NOMO-1 treated with dmso at 0.1 percent for 144 hours (cell line): ENCODE results near the gene CUEDC1.

Experiments
- DNase-seq: peaks from one replicate; lab custom pipeline; 2025; ENCODE audit not compliant: unreplicated experiment; lab: John Stamatoyannopoulos, UW

Gene CUEDC1

DNA sequence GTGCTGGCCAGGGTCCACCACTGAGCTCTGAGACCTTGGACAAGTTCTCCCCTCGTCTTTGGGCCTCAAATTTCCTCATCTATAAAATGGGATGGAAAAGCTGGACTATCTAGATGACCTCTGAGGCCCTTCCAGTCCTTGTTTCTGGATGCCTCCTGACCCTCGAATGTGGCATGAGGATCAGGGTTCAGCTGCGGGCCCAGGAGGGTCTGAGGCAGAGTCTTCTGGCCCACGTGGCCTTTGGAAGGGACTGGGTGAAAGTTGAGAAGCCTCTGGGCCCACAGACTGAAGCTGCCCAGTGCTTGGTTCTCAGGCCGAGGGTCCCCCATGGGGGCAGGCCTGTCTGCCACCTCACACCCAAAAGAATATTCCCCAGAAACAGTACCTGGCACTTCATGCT, 88.5 kb downstream of the CUEDC1 start:
- no peak for DNase-seq

DNA sequence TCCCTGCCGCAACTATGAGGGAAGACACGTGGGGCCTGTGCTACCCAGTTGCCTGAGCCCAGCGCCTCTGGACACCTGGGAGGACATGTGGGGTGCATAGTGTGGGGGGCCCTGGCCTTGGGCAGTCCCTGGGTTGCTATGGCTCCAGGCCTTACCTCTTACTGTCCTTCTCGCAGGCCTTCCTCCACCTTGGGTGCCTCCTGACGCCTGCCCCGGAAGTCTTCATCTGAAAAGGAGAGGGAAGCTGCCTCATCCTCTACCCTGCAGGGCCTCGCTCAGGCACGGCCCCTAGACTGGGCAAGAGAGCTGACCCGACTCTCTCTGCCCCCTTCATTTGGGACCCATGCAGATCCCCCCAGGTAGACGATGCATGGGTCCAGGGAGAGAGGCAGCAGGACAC, 88.9 kb downstream of the CUEDC1 start:
- DNase-seq: no peak

DNA sequence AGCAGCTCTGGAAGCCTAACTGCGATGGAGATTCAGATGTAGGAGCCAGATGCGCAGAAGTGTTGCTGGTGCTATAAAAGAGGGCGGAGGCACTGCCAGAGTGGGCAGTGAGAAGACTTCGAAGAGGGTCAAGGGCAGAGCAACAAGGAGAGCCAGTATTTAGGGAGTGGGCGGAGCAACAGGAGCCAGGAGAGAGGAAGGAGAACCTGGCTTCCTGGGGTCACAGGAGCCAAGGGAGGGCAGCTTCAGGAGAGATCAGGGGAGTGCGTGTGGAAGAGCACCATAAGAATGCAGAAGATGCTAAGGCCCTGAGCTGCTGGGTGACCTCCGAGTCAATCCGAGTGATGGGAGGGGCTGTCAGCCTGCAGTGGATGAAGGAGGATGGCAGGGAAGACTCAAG, 90.9 kb downstream of the CUEDC1 start:
- no peak for DNase-seq

DNA sequence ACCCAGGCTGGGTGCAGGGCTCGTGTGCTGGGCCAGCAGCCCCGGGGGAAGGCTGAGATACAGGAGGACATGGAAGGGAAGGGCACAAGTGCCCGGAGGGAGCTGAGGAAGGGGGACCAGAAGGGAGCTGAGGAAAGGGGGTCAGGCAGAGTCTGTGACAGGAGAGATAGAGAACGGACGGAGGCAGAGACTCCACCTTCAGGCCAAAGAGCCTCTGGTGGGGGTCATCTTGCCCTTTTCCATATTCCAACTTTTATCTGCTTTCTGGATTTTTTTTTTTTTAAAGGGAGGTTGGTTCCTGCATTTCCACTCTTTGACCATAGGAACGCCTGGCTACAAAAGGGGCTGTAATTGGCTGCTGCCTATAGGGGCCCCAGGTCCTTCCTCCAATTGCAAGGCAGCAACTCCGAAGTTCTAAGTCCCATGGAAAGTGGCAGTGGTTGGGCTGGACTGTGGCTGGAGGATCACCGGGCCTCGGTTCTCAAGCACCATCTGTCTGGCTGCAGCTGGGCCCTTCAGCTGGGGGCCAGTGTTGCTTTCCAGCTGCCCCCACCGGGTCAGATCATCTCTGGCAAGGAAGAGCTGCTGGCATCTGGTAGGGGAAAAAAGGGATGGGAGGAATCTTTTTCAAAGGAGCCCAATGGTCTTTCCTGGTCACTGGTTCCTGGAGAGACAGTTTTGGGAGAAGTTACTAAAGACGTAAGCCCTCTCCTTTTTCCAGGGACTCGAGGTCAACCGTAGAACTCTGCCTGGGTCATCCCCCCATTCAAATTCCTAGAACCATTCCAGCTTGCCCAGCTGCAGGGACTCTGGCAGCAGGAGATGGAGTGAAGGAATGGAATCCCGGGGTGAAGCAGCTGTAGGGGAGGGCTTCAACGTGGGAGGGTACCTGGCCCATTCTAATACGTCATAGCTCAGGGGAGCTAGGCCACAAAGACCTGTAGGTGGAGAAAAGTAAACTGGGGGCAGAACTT, 92.2 kb downstream of the CUEDC1 start:
- no peak for DNase-seq

DNA sequence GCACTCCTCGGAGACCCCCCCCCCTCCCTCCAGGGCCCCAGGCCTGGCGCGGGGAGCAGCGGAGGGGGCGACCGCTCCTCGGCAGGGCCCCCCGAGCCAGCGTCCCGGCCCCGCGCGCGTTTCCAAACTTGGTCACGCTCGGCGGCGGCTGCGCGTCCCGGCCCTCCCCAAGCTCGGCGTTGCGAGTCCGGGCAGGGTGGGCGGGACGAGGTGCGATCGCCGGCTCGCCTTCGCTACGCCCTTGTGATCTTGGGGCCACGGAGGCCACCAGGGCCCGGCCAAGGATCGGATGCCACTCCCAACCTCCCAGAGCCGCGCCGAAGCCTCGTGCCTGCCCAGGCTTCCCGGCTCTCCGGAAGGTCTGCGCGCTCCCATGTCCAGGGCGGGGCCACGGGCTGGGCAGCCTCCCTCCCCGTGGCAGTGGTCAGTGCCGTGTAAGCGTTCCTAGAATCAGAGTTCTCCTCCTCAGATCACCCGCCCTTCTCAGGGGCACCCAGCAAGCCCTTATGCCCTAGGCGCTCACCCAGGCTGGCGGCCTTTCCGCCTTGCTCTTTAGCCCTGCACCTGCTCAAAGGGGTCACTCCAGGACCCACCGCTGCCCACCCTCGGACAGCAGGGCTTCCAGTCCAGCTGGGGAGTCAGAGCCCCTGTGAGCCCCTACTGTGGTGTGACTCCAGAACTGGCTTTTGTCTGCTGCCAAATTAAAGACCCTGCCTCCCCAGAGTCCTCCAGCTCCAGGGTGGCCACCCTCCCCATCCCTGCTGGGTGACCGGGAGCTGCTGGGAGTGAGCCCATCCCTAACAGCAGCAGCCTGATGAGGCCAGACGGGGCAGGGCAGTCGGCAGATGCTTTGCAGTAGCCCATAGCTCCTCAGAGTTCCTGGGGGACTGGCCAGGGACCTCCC, 93.2 kb downstream of the CUEDC1 start:
- DNase-seq: no peak

DNA sequence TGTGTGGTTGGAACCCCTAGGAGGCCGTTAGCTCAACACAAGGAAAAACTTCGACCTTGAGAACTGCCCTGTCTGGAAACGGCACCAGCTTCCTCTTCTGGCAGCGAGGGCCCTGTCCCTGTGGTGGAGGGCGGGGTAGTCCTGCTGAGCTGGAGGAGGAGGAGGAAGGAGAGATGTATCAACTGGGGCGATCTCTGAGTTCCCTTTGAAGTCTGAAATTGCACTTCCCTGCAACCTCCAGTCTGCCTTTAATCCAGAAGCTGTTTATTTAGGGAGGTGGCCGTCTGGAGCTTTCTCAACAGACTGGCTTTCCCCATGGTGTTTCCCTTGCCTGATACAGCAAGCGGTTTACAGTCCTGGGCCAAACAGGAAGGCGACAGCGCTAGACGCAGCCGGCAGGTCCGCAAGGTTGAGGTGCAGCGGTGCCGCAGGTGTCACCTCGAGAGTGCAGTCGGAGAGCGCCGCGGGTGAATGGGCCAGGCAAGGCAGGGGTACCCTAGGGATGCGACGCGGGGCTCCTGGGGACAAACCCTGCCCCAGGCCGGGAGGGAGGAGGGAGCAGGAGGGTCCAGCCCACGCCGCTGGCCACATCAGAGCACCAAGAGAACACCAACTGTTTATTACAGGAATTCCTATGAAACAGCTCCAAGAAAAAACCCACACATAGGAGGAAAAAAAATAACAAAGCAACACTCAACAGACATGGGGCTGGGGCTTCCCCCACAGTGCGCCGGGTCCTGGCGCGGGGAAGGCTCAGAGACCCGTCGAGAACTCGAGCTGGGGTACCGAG, 94.0 kb downstream of the CUEDC1 start:
- peak; percentile 81 for DNase-seq

DNA sequence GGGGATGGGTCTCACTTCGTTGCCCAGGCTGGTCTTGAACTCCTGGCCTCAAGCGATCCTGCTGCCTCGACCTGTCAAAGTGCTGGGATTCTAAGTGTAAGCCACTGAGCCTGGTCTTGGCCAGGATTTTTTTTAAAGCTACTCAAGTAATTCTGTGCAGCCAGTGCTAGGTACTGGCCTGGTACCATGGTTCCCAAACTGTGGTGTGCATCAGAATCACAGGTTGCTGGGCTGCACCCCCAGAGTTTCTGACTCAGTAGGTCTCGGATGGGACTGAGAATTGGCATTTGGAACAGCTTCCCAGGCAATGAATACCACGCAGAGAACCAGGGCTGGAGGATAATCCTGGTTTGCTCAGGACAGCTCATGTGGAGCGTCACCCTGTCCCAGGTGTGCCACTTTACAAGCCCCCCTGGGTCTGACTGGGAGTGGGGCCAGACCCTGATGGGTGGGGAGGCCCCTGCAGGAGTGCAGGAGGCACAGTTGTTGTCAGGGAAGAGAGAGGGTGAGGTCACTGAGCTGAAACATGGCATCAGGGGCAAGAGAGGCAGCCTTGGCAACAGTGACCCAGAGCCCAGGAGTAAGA, 94.7 kb downstream of the CUEDC1 start:
- no peak for DNase-seq

DNA sequence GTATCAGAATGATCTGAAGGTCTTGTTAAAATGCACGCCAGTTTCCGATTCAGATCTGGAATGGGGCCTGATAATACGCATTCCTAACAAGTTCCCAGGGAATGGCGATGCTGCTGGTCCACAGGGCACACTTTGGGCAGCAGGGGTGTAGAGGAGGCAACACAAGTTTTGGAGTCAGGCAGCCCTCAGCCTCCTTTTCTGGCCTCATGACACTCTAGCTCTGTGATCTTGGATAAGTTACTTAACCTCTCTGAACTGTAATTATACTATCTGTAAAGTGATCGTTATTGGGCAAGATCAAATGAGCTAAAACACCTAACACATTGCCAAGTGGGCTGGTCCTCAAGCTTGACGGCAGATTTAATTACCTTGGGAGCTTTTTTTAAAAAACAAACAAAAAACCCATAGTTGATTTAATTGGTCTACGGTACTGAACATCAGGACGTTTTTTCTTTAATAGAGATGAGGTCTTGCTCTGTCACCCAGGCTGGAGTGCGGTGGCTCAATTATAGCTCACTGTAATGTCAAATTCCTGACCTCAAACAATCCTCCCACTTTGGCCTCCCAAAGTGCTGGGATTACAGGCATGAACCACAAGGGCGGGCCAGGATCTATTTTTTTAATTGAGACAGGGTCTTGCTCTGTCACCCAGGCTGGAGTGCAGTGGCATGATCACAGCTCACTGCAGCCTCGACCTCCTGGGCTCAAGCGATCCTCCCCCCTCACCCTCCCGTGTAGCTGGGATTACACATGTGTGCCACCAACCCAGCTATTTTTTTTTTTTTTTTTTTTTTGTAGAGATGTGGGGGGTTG, 95.4 kb downstream of the CUEDC1 start:
- DNase-seq: no peak

DNA sequence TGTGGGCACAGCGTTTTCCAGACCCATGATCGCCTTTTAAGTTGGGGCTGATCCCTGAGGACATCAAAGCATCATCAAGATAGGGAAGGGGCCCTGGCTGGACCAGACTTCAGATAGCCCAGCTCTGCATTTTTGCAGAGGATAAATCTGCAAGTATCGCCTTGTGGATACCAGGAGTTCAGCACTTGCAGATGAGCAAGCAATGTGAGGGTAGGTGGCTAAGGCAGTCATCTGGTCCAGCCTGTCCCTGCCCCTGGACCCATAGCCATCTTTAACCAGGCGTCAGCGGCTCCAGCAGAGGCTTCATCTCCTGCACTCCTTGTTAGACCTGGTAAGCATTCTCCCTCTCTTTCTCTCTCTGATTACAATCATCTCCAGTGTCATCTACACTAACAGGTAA, 96.4 kb downstream of the CUEDC1 start:
- no peak for DNase-seq

DNA sequence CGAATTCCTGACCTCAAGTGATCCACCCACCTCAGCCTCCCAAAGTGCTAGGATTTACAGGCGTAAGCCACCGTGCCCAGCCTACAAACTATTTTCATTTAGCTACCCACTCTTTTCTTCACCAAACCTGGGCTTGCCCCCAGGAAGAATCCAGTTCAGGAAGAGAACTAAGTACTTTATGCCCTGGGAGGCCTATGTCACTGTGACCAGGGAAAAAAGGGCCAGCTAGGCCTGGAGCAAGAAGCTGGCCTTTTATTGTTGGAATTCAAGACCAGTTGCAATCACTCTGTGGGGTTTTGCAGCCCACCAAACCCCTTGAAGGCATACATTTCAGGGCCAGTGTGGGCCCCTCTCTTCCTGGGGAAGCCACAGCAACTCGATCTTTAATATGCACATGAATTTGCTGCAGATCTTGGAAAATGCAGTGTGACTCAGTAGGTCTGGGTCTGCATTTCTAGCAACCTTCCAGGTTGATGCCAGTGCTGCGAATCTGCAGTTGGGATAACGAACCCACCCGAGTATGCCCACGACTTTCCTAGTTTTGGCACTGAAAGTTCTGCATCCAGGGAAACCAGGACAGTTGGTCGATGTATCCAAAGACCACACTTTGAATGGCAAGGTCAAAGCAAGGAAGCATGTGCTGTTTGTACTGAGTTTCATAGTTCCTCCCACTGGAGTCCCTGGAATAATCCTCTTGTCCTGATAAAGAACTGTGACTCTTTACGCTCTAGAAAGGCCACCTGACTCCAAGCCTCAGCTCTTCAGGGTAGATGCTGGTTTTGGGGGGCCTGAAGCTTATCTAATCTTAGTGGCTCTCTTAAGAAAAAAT, 98.2 kb downstream of the CUEDC1 start:
- DNase-seq: no peak

DNA sequence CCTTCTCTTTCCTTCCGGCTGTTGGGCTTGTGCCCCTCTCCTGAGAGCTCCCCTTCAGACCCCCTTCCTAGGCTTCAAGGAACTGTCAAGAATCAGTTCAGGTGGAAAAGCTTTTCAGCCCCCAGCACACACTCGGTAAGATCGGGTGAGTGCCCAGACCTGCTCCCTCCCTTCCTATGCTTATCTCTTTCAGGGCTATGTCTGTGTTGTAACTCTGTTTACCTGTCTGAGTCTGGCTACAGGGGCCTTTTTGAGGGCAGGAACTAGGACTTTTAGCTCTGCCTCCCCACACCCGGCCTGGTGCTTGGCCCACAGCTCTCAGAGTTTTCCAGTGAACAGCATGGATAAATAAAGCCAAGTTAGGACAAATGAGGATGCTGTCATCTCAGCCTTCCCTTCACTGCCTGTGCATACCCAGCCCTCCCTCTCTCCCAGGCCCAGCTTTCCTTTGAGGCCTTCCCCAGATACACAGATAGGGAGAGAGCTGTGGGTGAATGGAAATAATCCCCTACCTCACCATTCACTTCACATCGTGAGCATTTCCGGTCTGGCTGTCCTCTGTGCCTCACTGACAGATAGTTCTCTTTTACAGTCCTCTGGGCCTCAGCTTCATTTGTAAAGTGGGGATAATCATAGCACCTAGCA, 99.7 kb downstream of the CUEDC1 start:
- no peak for DNase-seq

DNA sequence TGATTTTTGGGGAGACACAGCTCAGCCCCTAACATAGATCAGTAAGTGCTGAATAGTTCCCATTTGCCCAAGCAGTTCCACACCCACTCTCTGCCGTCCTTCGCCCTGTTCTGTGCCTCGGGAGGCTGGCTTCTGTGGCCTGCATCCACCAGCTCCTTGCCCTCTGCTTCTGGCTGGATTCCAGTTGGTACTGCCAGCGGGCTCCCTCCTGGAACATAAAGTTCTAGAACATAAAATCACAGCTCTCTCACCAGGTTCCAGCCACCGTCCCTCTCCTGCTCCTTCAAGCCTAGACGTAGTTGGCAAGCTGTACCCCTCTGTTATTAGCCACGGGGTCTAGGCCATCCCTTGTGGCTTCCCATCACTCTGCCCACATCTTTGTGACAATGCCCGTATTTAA, 101.5 kb downstream of the CUEDC1 start:
- no peak for DNase-seq

DNA sequence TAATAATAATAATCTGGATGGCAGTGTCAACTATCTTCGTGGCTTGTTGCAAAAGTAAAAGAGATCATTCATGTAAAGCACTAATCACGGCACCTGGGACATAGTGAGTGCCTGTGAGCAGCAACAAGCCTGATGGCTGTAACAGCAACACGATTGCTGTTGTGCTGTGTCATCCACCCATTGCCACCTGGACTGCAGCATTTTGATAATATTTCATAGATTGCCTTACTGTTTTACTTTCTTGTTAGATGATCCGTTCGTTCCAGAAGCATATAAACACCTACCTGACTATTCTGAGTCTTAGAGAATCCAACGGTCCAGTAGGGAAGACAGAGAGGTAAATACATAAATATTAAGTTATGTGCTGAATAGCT, 102.3 kb downstream of the CUEDC1 start:
- no peak for DNase-seq

DNA sequence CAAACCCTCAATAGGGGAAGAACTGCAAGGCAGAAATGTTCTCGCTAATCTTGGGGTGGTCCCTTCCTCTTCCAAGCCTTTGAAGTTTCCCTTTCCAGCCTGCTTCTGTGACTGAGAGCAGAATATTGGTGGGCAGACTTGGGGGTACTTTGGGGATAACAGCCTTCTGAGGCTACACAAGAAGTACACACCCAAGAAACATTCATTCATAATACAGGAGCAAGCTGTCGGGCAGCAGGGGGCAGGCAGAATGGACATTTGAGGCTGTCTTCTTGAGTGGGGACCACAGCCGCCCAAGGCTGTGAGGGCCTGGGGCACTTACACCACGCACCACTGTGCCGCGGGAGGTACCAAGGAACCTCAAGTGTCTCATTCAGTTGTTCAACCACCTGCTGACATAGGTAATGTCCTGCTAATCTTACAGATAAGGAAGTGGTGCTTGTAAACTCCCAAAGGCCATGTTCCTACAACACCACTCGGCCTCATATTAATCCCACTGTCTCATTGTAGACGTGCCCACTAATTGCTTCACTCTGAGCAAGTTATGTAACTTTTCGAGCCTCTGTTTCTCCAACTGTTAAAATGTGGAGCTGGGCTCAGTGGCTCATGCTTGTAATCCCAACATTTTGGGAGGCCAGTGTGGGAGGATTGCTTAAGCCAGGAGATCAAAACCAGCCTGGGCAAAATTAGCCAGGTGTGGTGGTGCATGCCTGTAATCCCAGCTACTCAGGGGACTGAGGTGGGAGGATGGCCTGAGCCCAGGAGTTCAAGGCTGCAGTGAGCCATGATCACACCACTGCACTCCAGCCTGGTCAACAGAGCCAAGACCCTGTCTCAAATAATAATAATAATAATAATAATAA, 102.9 kb downstream of the CUEDC1 start:
- no peak for DNase-seq

DNA sequence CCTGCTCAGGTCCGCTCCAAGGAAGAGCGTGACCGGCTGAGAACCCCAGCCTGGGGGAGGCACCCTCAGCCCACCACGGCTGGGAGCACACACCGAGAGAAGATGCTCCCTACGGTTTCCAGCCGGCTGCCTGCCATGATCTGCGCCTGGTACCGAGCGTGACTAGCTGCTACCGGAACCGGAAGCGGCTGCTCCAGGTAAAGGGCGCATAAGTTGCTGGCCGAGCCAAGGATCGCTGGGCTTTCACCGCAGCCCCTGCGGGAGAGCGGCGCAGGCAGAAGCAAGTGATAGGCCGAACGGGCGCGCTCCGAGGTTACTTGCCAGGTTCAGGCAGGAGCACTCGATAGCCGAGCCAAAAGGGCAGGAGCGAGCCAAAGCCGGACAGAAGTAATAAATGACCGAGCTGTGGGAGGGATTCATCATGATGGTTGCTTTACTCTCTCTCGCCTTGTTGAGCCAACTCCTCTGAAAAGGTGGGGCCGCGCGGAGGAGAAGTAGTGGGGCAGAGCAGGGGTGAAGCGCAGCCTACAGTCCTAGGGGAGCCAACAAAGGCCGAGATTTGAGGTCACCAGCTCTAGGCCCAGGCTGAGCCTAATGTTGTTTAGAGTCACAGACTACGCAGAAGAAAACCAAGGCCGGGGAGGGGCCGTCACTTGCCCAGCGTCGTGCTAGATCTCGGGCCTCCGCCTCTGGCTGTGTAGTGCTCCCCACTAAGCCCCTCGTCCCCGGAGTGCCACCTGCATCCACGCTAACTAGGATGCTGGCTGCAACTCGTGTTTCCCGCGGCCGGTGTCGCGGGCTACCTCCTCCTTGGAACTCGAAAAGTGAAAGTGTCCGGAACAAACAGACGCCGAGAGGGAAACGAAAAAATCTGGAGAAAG, 105.1 kb downstream of the CUEDC1 start, which contains the start of gene MRPS23:
TSS of gene MRPS23 (minus strand) at position 171 of the 881 bp plus-strand sequence. CDS start at position 137, 34 bp downstream.
- peak; percentile 97 for DNase-seq

DNA sequence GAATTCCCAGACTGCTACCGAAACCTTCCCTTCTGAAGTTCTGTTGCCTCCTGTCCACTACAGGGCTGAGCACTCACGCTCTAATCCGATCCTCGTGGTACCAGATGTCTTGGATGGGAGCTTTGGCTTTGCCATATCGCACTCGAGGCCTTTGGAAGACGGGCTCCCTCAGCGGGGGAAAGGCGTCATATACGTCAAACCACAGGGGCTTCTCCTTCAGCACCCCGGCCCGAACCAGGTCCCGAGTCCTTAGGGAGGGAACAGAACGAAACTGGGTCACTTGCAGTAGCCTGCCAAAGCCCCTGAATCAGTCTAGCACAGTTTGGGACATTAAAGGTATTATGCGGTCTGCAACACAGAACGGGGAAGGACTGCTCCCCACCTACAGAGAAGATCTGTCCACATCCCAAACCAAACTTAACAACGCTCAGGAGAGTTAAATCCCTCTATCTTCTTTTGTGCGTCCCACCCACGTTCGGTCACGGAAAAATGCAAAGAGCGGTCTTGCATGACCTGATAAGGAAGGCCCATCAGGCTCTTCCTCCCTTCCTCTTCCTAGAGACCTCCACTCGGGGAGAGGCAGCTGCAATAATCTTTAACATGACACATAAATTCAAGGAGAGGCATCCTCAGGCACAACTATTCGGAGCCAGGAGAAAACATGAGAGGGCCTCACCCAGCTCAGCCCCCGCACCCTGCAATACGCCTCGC, 105.9 kb downstream of the CUEDC1 start:
- no peak for DNase-seq
